GM21447 (cell line): Measurements from ENCODE around the gene SCNN1A.

Experiments used
- ATAC-seq: cut with Tn5 transposase; IDR thresholded peaks from one replicate; pipeline ENCODE4 v1.9.1; 2021; ENCODE audit not compliant: unreplicated experiment

The SCNN1A gene

DNA sequence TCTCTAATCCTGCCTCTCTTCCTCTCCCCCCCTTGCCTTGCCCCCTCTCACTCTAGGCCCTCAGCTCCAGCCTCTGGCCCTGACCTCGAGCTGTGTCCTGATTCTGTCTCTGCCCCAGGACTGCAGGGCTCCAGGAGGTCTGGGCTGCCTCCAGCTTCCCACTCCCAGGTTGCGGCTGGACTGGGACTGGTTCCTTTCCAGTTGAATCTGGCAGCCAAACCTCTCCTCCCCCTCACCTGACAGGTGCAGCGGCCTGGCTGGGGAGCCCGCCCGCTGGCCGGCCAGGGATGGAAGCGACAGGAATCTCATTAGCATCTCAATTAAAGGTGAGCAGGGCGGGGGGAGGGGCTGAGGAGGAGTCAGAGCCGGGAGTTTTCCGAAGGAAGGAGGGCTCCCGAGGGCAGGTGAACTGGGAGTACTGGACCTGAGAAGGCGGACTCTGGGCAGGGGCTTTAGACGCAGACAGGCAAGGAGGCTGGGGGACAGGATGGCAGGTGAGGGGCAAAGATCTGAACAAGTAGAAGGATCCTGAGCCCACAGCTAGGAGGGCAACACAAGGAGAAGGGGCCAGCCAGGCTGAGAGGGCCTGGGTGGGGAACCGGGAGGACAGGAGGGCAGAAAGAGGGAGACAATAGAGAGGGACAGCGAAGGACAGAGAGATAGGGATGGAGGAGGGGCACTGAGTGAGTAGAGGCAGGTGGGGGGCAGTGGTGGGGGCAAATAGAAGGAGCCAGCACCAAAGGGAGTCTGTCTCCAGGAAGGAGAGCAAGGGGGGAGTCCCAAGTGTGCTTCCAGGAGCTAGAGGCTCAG, at the start of gene SCNN1A:
TSS of gene SCNN1A (minus strand) at position 295 of the 810 bp plus-strand sequence. CDS start 780 bp downstream, outside the sequence.
- no peak for ATAC-seq

DNA sequence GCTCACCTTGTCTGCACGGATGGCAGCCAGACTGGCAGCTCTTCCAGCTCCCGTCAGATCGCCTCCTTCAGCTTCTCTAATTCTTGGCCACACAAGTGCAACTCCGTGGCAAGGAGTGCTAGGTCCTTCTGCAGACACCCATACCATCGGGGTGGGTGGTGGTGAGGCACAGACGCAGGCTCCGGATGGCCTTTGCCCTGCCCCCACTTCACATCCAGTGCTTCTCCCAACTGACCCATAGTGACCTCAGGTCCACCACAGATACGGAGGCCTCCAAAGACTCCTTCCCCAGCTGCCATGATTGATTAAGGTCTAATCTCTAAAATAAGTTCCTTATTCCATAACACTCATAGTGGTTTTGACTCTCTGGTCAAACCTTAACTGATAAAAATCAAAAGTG, 49.5 kb upstream of the SCNN1A start:
- no peak for ATAC-seq

DNA sequence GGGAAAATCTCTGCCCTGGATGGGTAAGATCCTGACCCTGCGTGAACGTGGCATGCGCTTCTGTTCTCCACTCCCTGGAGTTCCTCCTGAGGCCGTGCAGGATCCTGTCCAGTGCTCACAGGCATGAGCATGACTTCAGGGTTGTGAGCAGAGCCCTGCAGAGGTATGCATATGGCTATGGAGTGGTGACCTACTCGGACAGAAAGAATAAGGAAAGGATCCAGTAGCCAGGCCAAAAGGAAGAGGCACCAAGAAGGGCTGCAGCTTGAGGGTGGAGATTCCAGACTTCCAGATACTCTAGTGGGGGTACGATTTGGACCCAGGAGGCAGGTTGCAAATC, 48.6 kb upstream of the SCNN1A start:
- no peak for ATAC-seq

DNA sequence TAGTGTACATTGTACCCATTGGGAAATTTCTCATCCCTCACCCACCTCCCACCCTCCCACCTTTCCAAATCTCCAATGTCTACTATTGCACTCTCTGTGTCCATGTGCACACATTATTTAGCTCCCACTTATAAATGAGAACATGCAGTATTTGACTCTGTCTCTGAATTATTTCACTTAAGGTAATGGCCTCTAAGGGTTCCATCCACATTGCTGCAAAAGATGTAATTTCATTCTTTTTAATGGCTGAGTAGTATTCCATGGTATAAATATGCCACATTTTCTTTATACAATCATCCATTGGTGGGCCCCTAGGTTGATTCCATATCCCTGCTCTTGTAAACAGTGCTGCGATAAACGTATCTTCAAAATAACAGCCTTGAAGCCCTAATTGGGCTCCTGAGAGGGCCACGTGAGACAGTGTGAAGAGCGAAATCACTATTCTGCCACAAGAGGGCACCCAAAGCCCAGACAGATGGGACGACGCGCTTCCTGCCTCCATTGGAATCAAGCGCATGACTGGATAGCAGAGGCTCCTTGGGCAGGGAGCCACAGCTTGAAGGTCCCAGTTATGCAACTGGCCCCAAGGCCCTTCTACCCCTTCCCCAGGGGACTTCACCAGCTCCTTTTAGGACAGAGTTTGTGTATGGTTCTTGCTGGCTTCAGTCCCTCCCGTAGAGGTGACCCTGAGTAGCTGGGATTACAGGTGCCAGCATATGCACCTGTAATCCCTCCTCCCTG, 48.1 kb upstream of the SCNN1A start:
- ATAC-seq, result no peak

- no peak for ATAC-seq
Measured at GRCh38 chr12:6420364-6420763, 45.0 kb upstream of the SCNN1A start.

DNA sequence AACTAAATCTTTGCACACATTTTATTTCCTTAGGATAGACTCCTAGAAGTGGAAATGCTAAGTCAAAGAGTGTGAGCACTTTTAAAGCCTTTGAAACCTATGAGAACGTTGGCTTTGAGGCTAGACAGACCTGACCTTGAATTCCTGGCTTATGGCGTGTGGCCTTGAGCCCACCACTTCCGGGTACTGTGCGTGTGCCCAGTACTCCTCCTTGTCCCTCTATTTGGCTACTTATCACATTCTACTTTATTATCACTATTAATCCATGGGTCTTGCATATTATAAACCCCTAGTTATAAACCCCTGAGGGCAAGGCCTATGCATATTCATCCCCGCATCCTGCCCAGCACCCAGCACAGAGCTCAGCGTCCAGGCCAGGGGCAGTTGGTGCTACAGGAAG, 43.4 kb upstream of the SCNN1A start:
- no peak for ATAC-seq

DNA sequence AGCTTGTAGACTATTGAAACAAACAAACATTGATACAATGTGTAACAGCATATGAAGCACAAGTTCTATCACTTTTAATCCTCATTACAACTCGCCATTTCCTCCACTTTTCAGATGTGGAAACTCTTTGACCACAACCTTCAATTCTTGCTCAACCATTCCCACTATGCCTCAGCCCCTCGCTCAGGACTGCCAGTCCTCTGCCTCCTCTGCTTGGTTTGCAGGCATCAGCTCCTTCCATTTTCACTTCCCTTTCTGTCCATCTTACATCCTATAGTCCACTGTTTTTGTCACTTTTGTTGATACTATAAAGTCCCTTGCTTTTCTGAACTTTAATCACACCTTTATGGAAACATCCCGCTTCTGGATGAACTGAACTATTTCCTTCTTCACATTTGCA, 41.2 kb upstream of the SCNN1A start:
- ATAC-seq, result no peak

GRCh38 chr12:6407236-6407954, 32.0 kb upstream of the SCNN1A start:
- ATAC-seq, result no peak

DNA sequence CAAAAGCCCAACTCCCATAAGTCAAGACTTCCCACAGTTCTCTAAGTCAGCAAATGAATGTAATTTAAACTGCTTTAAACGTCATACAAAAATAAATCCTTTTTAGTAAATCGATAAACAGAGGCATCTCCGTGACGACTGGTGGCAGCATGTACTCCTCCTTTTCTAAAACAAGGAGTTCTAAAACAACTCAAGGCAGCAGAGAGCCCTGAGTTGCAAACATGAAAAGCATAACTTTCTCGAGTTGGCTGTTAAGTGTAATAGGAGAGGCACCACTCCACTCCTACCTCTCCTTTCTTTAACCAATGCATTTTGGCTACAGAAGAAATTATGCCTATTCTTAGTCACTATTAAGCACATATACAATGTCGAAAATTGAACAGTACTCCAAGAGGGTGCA, 30.6 kb upstream of the SCNN1A start:
- no peak for ATAC-seq

- no peak for ATAC-seq
Measured at GRCh38 chr12:6404390-6404789, 29.0 kb upstream of the SCNN1A start.

- no peak for ATAC-seq
Measured at GRCh38 chr12:6399884-6400644, 24.7 kb upstream of the SCNN1A start.

GRCh38 chr12:6396031-6396430, 20.7 kb upstream of the SCNN1A start:
- no peak for ATAC-seq

GRCh38 chr12:6394398-6394797, 19.0 kb upstream of the SCNN1A start:
- ATAC-seq, result no peak

GRCh38 chr12:6393109-6393508, 17.7 kb upstream of the SCNN1A start:
- ATAC-seq, result no peak

DNA sequence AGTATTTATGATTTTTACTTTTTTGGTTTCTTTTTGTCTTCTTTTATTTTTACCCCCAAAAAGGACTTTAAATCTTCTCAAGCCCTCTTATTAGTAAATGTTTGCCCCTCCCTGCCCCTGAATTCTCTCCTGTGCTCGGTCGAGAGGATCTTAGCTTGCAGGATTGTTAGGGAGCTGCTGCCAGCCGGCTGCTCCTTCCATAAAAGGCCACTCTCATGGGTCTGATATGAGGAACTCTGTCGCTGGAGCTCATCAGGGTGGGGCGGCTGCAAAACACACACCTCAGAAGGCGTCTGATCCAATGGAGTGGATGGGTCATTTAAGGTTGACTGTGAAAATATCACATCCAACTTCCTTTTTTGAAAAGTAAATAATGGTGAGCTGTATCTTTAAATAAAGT, 17.1 kb upstream of the SCNN1A start:
- no peak for ATAC-seq

DNA sequence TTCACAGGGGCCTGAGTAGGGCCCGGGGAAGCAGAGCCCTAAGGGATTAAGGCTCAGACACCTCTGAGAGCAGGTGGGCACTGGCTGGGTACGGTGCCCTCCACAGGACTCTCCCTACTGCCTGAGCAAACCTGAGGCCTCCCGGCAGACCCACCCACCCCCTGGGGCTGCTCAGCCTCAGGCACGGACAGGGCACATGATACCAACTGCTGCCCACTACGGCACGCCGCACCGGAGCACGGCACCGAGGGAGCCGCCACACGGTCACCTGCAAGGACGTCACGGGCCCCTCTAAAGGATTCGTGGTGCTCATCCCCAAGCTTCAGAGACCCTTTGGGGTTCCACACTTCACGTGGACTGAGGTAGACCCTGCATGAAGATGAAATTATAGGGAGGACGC, 15.7 kb upstream of the SCNN1A start:
- no peak for ATAC-seq

DNA sequence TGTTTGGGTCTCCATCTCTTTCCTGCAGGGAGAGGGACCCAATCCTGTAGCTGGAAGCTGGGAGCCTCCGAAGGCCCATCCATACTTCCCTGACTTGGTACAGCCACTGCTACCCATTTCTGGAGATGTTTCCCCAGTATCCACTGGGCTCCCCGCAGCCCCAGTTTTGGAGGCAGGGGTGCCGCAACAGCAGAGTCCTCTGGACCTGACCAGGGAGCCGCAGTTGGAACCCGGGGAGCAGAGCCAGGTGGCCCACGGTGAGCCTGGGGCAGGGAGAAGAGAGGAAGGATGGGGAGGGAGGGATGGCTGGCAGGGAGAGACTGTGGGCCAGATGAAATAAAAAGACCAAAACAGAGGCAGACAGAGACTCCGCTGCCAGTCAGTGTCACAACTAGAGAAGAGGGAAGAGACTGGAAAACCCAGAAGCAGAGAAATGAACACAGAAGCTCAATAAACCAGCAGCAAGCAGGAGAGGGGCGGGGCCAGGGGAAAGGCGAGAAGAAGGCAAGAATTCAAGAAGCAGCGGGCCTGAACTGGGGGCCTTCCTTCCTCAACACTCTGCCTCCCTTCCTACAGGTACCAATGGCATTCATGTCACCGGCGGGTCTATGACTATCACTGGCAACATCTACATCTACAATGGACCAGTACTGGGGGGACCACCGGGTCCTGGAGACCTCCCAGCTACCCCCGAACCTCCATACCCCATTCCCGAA, 14.9 kb upstream of the SCNN1A start:
- no peak for ATAC-seq

- no peak for ATAC-seq
Measured at GRCh38 chr12:6387541-6387940, 12.2 kb upstream of the SCNN1A start.

DNA sequence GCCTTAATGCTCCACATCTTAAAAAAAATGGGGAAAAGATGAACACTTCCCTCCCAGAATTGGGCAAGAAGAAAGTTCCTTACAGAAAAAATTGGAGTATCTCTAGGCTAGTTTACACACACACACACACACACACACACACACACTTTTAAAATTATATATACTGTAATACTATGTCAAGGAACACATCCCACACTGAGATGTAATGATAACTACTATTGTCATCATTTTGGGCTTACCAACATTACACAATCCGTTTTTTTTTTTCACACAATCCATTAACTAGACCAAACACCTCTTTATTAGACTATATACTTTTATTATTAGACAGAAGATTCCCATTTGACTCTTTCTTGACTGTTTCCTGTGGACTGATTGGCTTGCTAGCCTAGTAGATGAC, 11.1 kb upstream of the SCNN1A start:
- ATAC-seq, result no peak

DNA sequence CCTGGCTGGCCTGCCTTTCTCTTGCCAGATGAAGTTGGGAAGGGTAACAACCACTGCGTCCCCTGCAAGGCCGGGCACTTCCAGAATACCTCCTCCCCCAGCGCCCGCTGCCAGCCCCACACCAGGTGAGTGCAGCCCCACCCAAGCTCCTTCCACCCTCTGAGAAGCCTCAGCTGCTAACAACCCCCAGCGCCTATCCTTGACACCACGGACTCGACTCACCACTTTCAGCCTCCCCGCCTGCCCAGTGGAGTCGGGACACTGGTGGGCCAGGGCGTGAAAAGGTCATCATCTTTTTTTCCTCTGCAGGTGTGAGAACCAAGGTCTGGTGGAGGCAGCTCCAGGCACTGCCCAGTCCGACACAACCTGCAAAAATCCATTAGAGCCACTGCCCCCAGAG, 10.7 kb upstream of the SCNN1A start:
- ATAC-seq, result no peak
